ENCODE data around the gene KCNV2.

Gene KCNV2

DNA sequence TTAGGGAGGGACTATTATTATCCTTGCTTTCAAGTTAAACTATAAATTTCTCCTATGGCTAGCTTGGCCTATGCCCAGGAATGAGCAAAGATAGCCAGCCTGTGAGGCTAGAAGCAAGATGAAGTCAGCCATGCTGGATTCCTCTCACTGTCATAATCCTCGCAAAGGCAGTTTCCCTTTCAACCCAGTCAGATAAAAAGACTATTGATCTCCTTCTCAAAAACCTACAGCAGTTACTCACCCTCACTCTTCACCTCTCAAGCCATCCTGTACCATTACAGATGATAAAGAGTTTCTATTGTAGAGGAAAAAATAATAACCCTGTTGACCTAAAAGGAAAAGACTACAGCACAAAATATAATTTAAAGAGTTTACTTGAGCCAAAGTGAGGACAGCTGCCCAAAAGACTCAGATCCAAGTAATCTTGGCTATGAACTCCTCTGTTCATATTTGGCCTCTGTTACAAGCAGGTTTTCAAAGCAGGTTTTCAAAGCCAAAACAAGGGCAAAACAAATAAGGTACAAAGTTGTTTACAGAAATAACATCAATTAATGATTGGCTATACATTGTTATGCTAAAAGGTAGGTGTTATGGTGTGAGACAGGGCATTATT is 41.7 kb downstream of the KCNV2 start:
- DNase-seq (ENCODE audit: low read depth): no peak

DNA sequence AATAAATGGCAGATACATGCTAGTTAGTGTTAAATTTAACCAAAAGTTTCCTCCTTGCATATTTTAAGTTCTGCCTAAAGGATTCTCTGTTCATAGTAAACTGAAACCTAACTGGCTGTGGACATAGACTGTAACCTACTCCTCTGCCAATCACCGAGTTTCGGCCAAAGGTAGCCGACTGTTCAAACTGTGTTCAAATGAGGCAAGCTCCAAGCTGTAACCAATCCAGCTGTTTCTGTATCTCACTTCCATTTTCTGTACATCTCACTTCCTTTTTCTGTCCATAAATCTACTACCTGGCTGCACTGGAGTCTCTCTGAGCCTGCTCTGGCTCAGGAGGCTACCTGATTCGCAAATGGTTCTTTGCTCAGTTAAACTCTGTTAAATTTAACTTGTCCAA is 44.1 kb downstream of the KCNV2 start:
- no peak for DNase-seq (ENCODE audit: low read depth)

DNA sequence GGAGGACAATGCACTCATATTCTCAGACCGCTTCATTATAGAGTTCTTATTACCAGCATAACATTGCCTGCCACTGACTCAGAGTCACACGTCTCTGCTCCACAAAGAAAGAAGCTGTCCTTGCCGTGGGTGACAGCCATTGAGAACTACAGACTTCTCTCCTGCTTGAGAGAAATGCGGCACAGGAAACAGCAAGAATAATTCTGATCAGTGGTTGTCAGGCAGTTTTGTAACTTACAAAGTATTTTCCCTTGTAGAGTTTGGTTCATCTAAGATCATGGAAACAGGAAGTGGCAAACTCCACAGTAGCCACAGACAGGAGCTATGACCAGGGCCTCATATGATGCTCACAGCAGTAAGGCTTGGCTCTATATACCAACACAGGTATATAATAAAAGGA is 47.0 kb downstream of the KCNV2 start:
- DNase-seq (ENCODE audit: low read depth): no peak

DNA sequence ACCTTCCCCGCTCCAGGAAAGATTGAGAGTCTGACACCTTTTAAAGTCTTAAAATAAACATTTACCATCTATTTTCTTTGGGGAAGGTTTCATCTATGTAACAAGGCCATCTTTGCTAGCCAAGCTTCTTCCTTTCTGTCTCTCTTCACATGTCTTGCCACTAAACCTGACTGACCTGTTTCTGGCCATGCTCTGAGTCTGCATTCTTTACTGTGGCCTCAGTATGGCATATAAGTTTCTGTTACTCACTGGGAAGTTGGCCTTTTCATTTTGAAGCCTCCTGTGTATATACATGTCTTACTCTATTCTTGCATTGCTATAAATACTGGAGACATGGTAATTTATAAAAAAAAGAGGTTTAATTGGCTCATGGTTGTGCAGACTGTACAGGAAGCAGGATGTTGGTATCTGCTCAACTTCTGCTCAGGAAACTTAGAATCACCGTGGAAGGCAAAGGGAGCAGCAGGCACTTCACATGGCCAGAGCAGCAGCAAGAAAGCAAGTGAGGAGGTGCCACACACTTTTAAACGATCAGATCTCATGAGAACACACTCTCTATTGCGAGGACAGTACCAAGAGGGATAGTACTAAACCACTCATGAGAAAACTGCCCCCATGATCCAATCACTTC is 48.1 kb downstream of the KCNV2 start:
- DNase-seq (ENCODE audit: low read depth): no peak

DNA sequence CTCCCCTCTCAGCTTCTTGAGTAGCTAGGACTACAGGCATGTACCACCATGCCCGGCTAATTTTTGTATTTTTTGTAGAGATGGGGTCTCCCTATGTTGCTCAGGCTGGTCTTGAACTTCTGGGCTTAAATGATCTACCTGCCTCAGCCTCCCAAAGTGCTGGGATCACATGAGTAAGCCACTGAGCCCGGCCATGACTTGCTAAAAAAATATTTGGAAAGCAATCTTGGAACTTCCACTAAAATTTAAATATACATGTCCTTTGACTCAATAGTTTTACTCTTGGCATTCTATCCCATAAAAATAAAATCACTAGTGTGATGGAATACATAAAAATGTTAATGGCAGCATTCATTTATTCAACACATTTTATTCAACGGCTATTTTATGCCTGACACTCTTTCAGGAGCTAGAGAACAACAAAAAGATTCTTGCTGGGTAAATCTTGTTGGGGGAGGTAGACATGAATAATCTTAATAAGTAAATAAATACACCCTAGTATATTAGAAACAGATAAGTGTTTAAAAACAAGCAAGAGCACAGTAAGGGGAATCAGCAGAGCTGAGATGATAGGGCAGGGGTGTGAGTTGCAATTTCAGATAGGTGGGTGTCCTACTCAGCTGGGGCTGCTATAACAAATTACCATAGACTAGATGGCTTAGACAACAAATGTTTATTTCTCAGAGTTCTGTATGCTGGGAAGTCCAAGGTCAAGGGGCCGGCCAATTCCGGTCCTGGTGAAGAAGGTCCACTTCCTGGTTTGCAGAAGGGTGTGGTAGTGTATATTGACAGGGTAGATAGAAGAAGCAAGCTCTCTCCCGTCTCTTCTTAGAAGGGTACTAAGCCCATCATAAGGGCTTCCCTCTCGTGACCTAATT is 50.7 kb downstream of the KCNV2 start:
- DNase-seq (ENCODE audit: low read depth): no peak

DNA sequence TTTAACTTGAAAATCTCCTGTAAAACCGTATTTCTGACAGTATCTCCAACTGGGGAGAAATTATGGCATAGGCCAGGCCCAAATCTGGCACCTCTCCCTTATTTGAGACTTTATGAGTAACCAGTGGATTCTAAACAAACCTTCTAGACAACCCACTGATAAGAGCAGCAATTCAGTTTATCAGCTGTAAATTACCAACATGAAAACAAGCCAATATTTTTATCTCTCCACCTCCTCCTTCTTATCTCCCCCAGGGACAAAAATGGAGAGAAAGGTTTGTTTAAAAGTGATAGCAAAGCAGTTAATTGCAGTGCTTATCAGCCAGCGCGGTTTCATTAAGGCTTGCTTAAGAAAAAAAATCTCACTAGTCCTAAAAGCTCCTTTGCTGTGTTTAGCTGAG is 53.8 kb downstream of the KCNV2 start:
- peak; percentile 62 for DNase-seq (ENCODE audit: low read depth)

DNA sequence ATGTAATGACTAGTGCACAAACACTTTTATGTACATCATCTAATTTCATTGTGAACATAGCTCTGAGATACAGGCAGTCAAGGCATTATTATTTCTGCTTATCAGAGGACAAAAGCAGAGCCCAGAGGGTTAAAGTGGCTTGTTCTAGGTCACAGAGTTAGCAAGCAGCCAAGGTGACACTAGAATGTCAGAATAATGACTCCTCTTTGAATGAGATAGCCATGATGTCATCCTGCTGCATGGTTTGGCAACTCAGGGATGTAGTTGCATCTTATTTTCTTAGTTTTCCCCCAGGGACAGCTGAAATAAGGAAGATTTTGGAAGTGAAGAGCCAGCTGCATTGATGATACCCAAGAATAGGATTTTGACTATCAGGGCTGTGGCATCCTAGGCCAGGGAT is 54.4 kb downstream of the KCNV2 start:
- DNase-seq (ENCODE audit: low read depth): peak; percentile 30

DNA sequence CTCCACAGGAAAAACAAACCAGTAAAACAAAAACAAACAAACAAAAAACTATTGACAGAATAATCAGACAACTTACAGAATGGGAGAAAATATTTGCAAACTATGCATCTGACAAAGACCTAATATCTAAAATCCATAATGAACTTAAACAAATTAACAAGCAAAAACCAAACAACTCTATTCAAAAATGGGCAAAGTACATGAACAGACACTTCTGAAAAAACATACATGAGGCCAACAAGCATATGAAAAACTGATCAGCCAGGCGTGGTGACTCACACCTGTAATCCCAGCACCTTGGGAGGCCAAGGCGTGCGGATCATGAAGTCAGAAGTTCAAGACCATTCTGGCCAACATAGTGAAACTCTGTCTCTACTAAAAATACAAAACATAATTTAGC is 60.1 kb downstream of the KCNV2 start:
- no peak for DNase-seq (ENCODE audit: low read depth)

DNA sequence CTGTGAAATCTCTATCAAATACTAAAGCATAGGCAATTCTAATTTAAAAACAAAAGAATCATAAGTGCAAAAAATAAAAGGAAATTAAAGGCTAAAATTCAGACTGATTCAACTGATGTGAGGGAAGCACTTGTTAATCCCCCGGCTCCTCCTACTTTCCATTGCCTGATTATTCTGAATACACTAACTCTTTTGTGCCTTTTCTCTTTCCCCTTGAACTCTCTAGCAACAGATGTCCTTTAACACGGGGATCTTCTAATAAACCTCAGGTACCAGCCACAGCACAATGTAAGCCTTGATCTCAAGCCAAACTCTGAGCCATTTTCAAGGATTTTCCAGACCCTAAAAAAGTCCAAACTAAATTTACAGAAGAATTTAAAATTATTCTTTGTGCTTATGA is 61.5 kb downstream of the KCNV2 start:
- no peak for DNase-seq (ENCODE audit: low read depth)
